ENCODE measurements around the gene MADD.

The MADD gene

GRCh38 chr11:47356129-47356997 is 86.4 kb downstream of the MADD start:
- H3K4me3 ChIP-seq (ENCODE audit: low read depth, low read length): no peak overlapping the region
- no peak for DNase-seq (ENCODE audit: low read depth)
- in situ Hi-C loops (cut with HindIII; ENCODE audit: low sequenced_read_pairs): no loop called here
- no peak for TF ChIP-seq CTCF (IDR thresholded peaks at IDR 0.05; ENCODE audit: low read depth, low read length, missing control alignments)

- no peak for TF ChIP-seq CTCF (IDR thresholded peaks at IDR 0.05; ENCODE audit: low read depth, low read length, missing control alignments)
- DNase-seq (ENCODE audit: low read depth): no peak
- H3K4me3 ChIP-seq (ENCODE audit: low read depth, low read length): no peak overlapping the region
- in situ Hi-C loops (cut with HindIII; ENCODE audit: low sequenced_read_pairs): no loop called here
Observed at GRCh38 chr11:47356998-47357329, 87.0 kb downstream of the MADD start.

GRCh38 chr11:47357985-47358730 is 88.2 kb downstream of the MADD start:
- TF ChIP-seq CTCF (IDR thresholded peaks at IDR 0.05; ENCODE audit: low read depth, low read length, missing control alignments): no peak
- in situ Hi-C loops (cut with HindIII; ENCODE audit: low sequenced_read_pairs): no loop called here
- no peak for DNase-seq (ENCODE audit: low read depth)
- H3K4me3 ChIP-seq (ENCODE audit: low read depth, low read length): no peak overlapping the region

GRCh38 chr11:47358731-47359051 is 88.8 kb downstream of the MADD start:
- no peak for TF ChIP-seq CTCF (IDR thresholded peaks at IDR 0.05; ENCODE audit: low read depth, low read length, missing control alignments)
- DNase-seq (ENCODE audit: low read depth): no peak
- H3K4me3 ChIP-seq (ENCODE audit: low read depth, low read length): no peak overlapping the region
- in situ Hi-C loops (cut with HindIII; ENCODE audit: low sequenced_read_pairs): no loop called here

GRCh38 chr11:47359162-47359561 is 89.2 kb downstream of the MADD start:
- TF ChIP-seq CTCF (IDR thresholded peaks at IDR 0.05; ENCODE audit: low read depth, low read length, missing control alignments): no peak
- in situ Hi-C loops (cut with HindIII; ENCODE audit: low sequenced_read_pairs): no loop called here
- no peak overlapping the region for H3K4me3 ChIP-seq (ENCODE audit: low read depth, low read length)
- no peak for DNase-seq (ENCODE audit: low read depth)

- TF ChIP-seq CTCF (IDR thresholded peaks at IDR 0.05; ENCODE audit: low read depth, low read length, missing control alignments): no peak
- in situ Hi-C loops (cut with HindIII; ENCODE audit: low sequenced_read_pairs): no loop called here
- no peak overlapping the region for H3K4me3 ChIP-seq (ENCODE audit: low read depth, low read length)
Observed at GRCh38 chr11:47359586-47359985, 89.7 kb downstream of the MADD start.

More at GRCh38 chr11:47359586-47359985, 89.7 kb downstream of the MADD start:
- DNase-seq (ENCODE audit: low read depth): no peak
